ENCODE data around the gene BICD1. TPM values are rescaled to one million over a fixed set of nuclear protein-coding genes. Genes with fewer than 3 reads are reported as not detected.

The BICD1 gene
- total RNA-seq, 1 donor from 2014 or later: 87.9 TPM

- Mint-ChIP-seq H3K27me3 (ENCODE audit: unreplicated experiment) (peaks cover 2% of the 10 kb centered on the region), H3K4me1 (ENCODE audit: unreplicated experiment) (peaks cover 5% of the 10 kb centered on the region), H3K27ac (ENCODE audit: unreplicated experiment) (no peak overlapping the region), H3K4me3 (ENCODE audit: unreplicated experiment) (no peak overlapping the region), H3K9me3 (ENCODE audit: unreplicated experiment) (no peaks in the 10 kb centered on the region), H3K36me3 (ENCODE audit: low read depth, unreplicated experiment) (peaks cover 5% of the 10 kb centered on the region)
- no peak for DNase-seq (ENCODE audit: low spot score)
- no peak for TF ChIP-seq CTCF (IDR thresholded peaks at IDR 0.05; ENCODE audit: unreplicated experiment)
Measured at GRCh38 chr12:32285489-32285888, 178.8 kb downstream of the BICD1 start.

- H3K4me1 Mint-ChIP-seq (ENCODE audit: unreplicated experiment): peaks cover 5% of the 10 kb centered on the region
- no peaks in the 10 kb centered on the region for H3K9me3 Mint-ChIP-seq (ENCODE audit: unreplicated experiment)
- peaks cover 4% of the 10 kb centered on the region for H3K36me3 Mint-ChIP-seq (ENCODE audit: low read depth, unreplicated experiment)
- H3K27ac Mint-ChIP-seq (ENCODE audit: unreplicated experiment): no peak overlapping the region
- no peak for TF ChIP-seq CTCF (IDR thresholded peaks at IDR 0.05; ENCODE audit: unreplicated experiment)
- DNase-seq (ENCODE audit: low spot score): no peak
- no peaks in the 10 kb centered on the region for H3K27me3 Mint-ChIP-seq (ENCODE audit: unreplicated experiment)
- no peak overlapping the region for H3K4me3 Mint-ChIP-seq (ENCODE audit: unreplicated experiment)
Measured at GRCh38 chr12:32290411-32290810, 183.8 kb downstream of the BICD1 start.

- no peak overlapping the region for H3K4me3 Mint-ChIP-seq (ENCODE audit: unreplicated experiment)
- no peak for DNase-seq (ENCODE audit: low spot score)
- TF ChIP-seq CTCF (IDR thresholded peaks at IDR 0.05; ENCODE audit: unreplicated experiment): no peak
- no peaks in the 10 kb centered on the region for H3K27me3 Mint-ChIP-seq (ENCODE audit: unreplicated experiment)
- no peaks in the 10 kb centered on the region for H3K4me1 Mint-ChIP-seq (ENCODE audit: unreplicated experiment)
- H3K36me3 Mint-ChIP-seq (ENCODE audit: low read depth, unreplicated experiment): peaks cover 4% of the 10 kb centered on the region
- H3K27ac Mint-ChIP-seq (ENCODE audit: unreplicated experiment): no peak overlapping the region
- no peaks in the 10 kb centered on the region for H3K9me3 Mint-ChIP-seq (ENCODE audit: unreplicated experiment)
Measured at GRCh38 chr12:32292151-32292550, 185.5 kb downstream of the BICD1 start.

GRCh38 chr12:32293808-32294419 is 187.3 kb downstream of the BICD1 start:
- H3K27ac Mint-ChIP-seq (ENCODE audit: unreplicated experiment): no peak overlapping the region
- no peak for TF ChIP-seq CTCF (IDR thresholded peaks at IDR 0.05; ENCODE audit: unreplicated experiment)
- no peaks in the 10 kb centered on the region for H3K9me3 Mint-ChIP-seq (ENCODE audit: unreplicated experiment)
- no peaks in the 10 kb centered on the region for H3K4me1 Mint-ChIP-seq (ENCODE audit: unreplicated experiment)
- H3K36me3 Mint-ChIP-seq (ENCODE audit: low read depth, unreplicated experiment): peaks cover 4% of the 10 kb centered on the region
- no peak for DNase-seq (ENCODE audit: low spot score)
- H3K27me3 Mint-ChIP-seq (ENCODE audit: unreplicated experiment): no peaks in the 10 kb centered on the region
- H3K4me3 Mint-ChIP-seq (ENCODE audit: unreplicated experiment): no peak overlapping the region

- TF ChIP-seq CTCF (IDR thresholded peaks at IDR 0.05; ENCODE audit: unreplicated experiment): no peak
- Mint-ChIP-seq H3K27me3 (ENCODE audit: unreplicated experiment) (peaks cover 3% of the 10 kb centered on the region), H3K36me3 (ENCODE audit: low read depth, unreplicated experiment) (peaks cover 14% of the 10 kb centered on the region), H3K4me1 (ENCODE audit: unreplicated experiment) (peaks cover 3% of the 10 kb centered on the region), H3K4me3 (ENCODE audit: unreplicated experiment) (no peak overlapping the region), H3K9me3 (ENCODE audit: unreplicated experiment) (no peaks in the 10 kb centered on the region), H3K27ac (ENCODE audit: unreplicated experiment) (no peak overlapping the region)
- DNase-seq (ENCODE audit: low spot score): no peak
Measured at GRCh38 chr12:32296567-32296966, 189.9 kb downstream of the BICD1 start.

Measured in endothelial cell (in vitro differentiated cells).